ENCODE data around the gene BTRC. TPM values are rescaled to one million over a fixed set of nuclear protein-coding genes. Genes with fewer than 3 reads are reported as not detected.

Gene BTRC
- total RNA-seq, 1 donor: 3.3 TPM

GRCh38 chr10:101572126-101572525 is 218.2 kb downstream of the BTRC start:
- Histone ChIP-seq H3K4me3 (ENCODE audit: low read length) (no peak overlapping the region), H3K4me1 (ENCODE audit: insufficient read depth, low read length) (peaks cover 20% of the 10 kb centered on the region), H3K9me3 (ENCODE audit: low read depth, low read length) (no peaks in the 10 kb centered on the region), H3K27me3 (ENCODE audit: insufficient read depth, low read length) (peaks cover 24% of the 10 kb centered on the region)

- no peaks in the 10 kb centered on the region for H3K9me3 ChIP-seq (ENCODE audit: low read depth, low read length)
- H3K4me3 ChIP-seq (ENCODE audit: low read length): no peak overlapping the region
- H3K27me3 ChIP-seq (ENCODE audit: insufficient read depth, low read length): peaks cover 18% of the 10 kb centered on the region
- H3K4me1 ChIP-seq (ENCODE audit: insufficient read depth, low read length): peaks cover 20% of the 10 kb centered on the region
Measured at GRCh38 chr10:101572785-101573184, 218.8 kb downstream of the BTRC start.

- no peak overlapping the region for H3K4me3 ChIP-seq (ENCODE audit: low read length)
- peaks cover 8% of the 10 kb centered on the region for H3K27me3 ChIP-seq (ENCODE audit: insufficient read depth, low read length)
- peaks cover 20% of the 10 kb centered on the region for H3K4me1 ChIP-seq (ENCODE audit: insufficient read depth, low read length)
- H3K9me3 ChIP-seq (ENCODE audit: low read depth, low read length): no peaks in the 10 kb centered on the region
Measured at GRCh38 chr10:101573885-101574753, 220.2 kb downstream of the BTRC start.

GRCh38 chr10:101575091-101575490 is 221.1 kb downstream of the BTRC start:
- Histone ChIP-seq H3K9me3 (ENCODE audit: low read depth, low read length) (no peaks in the 10 kb centered on the region), H3K4me3 (ENCODE audit: low read length) (no peak overlapping the region), H3K4me1 (ENCODE audit: insufficient read depth, low read length) (peaks cover 10% of the 10 kb centered on the region), H3K27me3 (ENCODE audit: insufficient read depth, low read length) (no peaks in the 10 kb centered on the region)

GRCh38 chr10:101575580-101576210 is 221.7 kb downstream of the BTRC start:
- no peaks in the 10 kb centered on the region for H3K9me3 ChIP-seq (ENCODE audit: low read depth, low read length)
- no peaks in the 10 kb centered on the region for H3K27me3 ChIP-seq (ENCODE audit: insufficient read depth, low read length)
- no peak overlapping the region for H3K4me3 ChIP-seq (ENCODE audit: low read length)
- H3K4me1 ChIP-seq (ENCODE audit: insufficient read depth, low read length): peaks cover 5% of the 10 kb centered on the region

- H3K4me3 ChIP-seq (ENCODE audit: low read length): no peak overlapping the region
Measured at GRCh38 chr10:101576211-101576863, 222.4 kb downstream of the BTRC start.

GRCh38 chr10:101577121-101577871 is 223.3 kb downstream of the BTRC start:
- Histone ChIP-seq H3K9me3 (ENCODE audit: low read depth, low read length) (no peaks in the 10 kb centered on the region), H3K27me3 (ENCODE audit: insufficient read depth, low read length) (no peaks in the 10 kb centered on the region), H3K4me1 (ENCODE audit: insufficient read depth, low read length) (no peaks in the 10 kb centered on the region), H3K4me3 (ENCODE audit: low read length) (no peak overlapping the region)

More at GRCh38 chr10:101576211-101576863, 222.4 kb downstream of the BTRC start:
- Histone ChIP-seq H3K27me3 (ENCODE audit: insufficient read depth, low read length) (no peaks in the 10 kb centered on the region), H3K4me1 (ENCODE audit: insufficient read depth, low read length) (no peaks in the 10 kb centered on the region), H3K9me3 (ENCODE audit: low read depth, low read length) (no peaks in the 10 kb centered on the region)

- Histone ChIP-seq H3K4me3 (ENCODE audit: low read length) (no peak overlapping the region), H3K9me3 (ENCODE audit: low read depth, low read length) (no peaks in the 10 kb centered on the region), H3K4me1 (ENCODE audit: insufficient read depth, low read length) (no peaks in the 10 kb centered on the region), H3K27me3 (ENCODE audit: insufficient read depth, low read length) (no peaks in the 10 kb centered on the region)
Measured at GRCh38 chr10:101578192-101578591, 224.2 kb downstream of the BTRC start.

- Histone ChIP-seq H3K9me3 (ENCODE audit: low read depth, low read length) (no peaks in the 10 kb centered on the region), H3K4me1 (ENCODE audit: insufficient read depth, low read length) (no peaks in the 10 kb centered on the region), H3K4me3 (ENCODE audit: low read length) (no peak overlapping the region), H3K27me3 (ENCODE audit: insufficient read depth, low read length) (no peaks in the 10 kb centered on the region)
Measured at GRCh38 chr10:101578803-101579515, 225.0 kb downstream of the BTRC start.

GRCh38 chr10:101579516-101579870 is 225.5 kb downstream of the BTRC start:
- Histone ChIP-seq H3K9me3 (ENCODE audit: low read depth, low read length) (no peaks in the 10 kb centered on the region), H3K4me3 (ENCODE audit: low read length) (no peak overlapping the region), H3K27me3 (ENCODE audit: insufficient read depth, low read length) (no peaks in the 10 kb centered on the region), H3K4me1 (ENCODE audit: insufficient read depth, low read length) (no peaks in the 10 kb centered on the region)

GRCh38 chr10:101580486-101581399 is 226.8 kb downstream of the BTRC start:
- no peaks in the 10 kb centered on the region for H3K4me1 ChIP-seq (ENCODE audit: insufficient read depth, low read length)
- H3K27me3 ChIP-seq (ENCODE audit: insufficient read depth, low read length): no peaks in the 10 kb centered on the region
- no peak overlapping the region for H3K4me3 ChIP-seq (ENCODE audit: low read length)
- no peaks in the 10 kb centered on the region for H3K9me3 ChIP-seq (ENCODE audit: low read depth, low read length)

GRCh38 chr10:101585841-101586240 is 231.9 kb downstream of the BTRC start:
- H3K27me3 ChIP-seq (ENCODE audit: insufficient read depth, low read length): no peaks in the 10 kb centered on the region

GRCh38 chr10:101587725-101588653 is 234.0 kb downstream of the BTRC start, which contains the start of the genes DPCD and POLL:
DPCD (plus strand) TSS chr10:101588321; CDS start chr10:101588337, 16 bp downstream.
POLL (minus strand) TSS chr10:101588257; CDS start chr10:101587360, 897 bp downstream.
- Histone ChIP-seq H3K4me1 (ENCODE audit: insufficient read depth, low read length) (peaks cover 36% of the 10 kb centered on the region), H3K9me3 (ENCODE audit: low read depth, low read length) (no peaks in the 10 kb centered on the region), H3K27me3 (ENCODE audit: insufficient read depth, low read length) (no peaks in the 10 kb centered on the region), H3K4me3 (ENCODE audit: low read length) (peak within 1 kb of the TSS; percentile 56)

More at GRCh38 chr10:101585841-101586240, 231.9 kb downstream of the BTRC start:
- Histone ChIP-seq H3K9me3 (ENCODE audit: low read depth, low read length) (no peaks in the 10 kb centered on the region), H3K4me1 (ENCODE audit: insufficient read depth, low read length) (peaks cover 19% of the 10 kb centered on the region), H3K4me3 (ENCODE audit: low read length) (no peak overlapping the region)

All from mononuclear cell (primary cell).